Mononuclear cell (primary cell): ENCODE data around the gene GTF2A1. TPM values are rescaled to one million over a fixed set of nuclear protein-coding genes. Genes with fewer than 3 reads are reported as not detected.

Experiments used
- H3K27me3 ChIP-seq: 2 replicates; pipeline ENCODE4 v1.6.0; 2011; ENCODE audit warnings: low read length, control low read depth; ENCODE audit not compliant: insufficient read depth
- H3K4me1 ChIP-seq: 2 replicates; pipeline ENCODE4 v1.5.1; 2011; ENCODE audit warnings: mild to moderate bottlenecking, low read length, control low read depth; ENCODE audit not compliant: insufficient read depth
- H3K4me3 ChIP-seq: 2 replicates; pipeline ENCODE4 v1.5.1; 2011; ENCODE audit warnings: mild to moderate bottlenecking, low read length, moderate library complexity
- H3K9me3 ChIP-seq: 2 replicates; pipeline ENCODE4 v1.5.1; 2011; ENCODE audit warnings: low read depth, mild to moderate bottlenecking, control low read depth, low read length
- total RNA-seq: library from RNA; depleted of rRNA; stranded (reverse); fragments of >200 nt; gene quantifications from one replicate; pipeline ENCODE4 v1.2.3, GENCODE V29; 2012

GTF2A1 gene
- total RNA-seq, 1 donor, result 12.4 TPM

DNA sequence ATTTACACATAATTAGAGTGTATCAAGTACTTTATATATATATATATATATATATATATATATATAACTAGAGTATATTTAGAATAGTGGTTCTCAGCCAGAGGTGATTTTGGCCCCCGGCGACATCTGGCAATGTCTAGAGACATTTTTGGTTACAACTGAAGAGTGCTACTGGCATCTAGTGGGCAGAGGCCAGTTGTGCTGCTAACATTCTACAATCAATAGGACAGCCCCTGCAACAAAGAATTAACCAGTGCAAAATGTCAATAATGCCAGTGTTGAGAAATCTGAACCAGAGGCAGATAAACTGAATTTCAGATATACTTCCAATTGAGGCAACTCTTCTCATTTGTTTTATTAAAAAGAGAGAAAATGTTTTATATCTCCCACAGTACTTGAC, 8.9 kb downstream of the GTF2A1 start:
- no peaks in the 10 kb centered on the region for H3K27me3 ChIP-seq
- H3K4me1 ChIP-seq, result peaks cover 20% of the 10 kb centered on the region
- H3K9me3 ChIP-seq, result no peaks in the 10 kb centered on the region
- no peak overlapping the region for H3K4me3 ChIP-seq

DNA sequence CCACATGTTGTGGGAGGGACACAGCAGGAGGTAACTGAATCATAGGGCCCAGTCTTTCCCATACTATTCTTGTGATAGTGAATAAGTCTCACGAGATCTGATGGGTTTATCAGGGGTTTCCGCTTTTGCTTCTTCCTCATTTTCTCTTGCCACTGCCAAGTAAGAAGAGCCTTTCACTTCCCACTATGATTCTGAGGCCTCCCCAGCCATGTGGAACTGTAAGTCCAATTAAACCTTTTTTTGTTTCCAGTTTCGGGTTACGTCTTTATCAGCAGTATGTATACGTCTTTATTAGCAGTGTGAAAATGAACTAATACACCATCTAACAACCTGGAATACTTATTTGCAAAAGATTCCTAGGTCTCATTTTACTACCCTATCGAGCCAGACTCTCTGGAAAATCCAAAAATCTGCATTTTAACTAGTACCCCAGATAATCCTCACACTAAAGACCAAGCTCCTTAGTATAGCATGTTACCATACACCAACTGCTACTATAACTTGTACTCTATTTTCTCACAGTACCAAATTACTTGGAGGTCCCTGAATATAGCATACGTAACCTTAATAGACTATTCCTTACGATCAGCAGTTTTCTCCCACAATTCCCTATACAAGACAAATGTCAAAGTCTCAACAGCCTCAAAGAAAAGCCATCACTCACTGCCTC, 11.5 kb downstream of the GTF2A1 start:
- no peak overlapping the region for H3K4me3 ChIP-seq
- H3K9me3 ChIP-seq, result no peaks in the 10 kb centered on the region
- H3K27me3 ChIP-seq, result no peaks in the 10 kb centered on the region
- peaks cover 20% of the 10 kb centered on the region for H3K4me1 ChIP-seq

DNA sequence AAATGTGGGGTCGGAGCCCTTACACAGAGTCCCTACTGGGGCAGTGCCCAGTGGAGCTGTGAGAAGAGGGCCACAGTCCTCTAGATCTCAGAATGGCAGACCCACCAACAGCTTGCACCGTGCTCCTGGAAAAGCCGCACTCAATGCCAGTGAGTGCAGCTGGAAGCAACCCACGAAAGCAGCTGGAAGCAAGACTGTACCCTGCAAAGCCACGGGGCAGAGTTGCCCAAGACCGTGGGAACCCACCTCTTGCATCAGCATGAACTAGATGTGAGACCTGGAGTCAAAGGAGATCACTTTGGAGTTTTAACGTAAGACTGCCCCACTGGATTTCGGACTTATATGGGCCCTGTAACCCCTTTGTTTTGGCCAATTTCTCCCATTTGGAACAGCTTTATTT, 12.3 kb downstream of the GTF2A1 start:
- H3K4me1 ChIP-seq, result peaks cover 20% of the 10 kb centered on the region
- H3K4me3 ChIP-seq, result no peak overlapping the region
- H3K9me3 ChIP-seq, result no peaks in the 10 kb centered on the region
- H3K27me3 ChIP-seq, result no peaks in the 10 kb centered on the region

- Histone ChIP-seq H3K4me3 (no peak overlapping the region), H3K9me3 (no peaks in the 10 kb centered on the region), H3K4me1 (peaks cover 20% of the 10 kb centered on the region)
Observed at GRCh38 chr14:81206115-81206514, 14.6 kb downstream of the GTF2A1 start.

DNA sequence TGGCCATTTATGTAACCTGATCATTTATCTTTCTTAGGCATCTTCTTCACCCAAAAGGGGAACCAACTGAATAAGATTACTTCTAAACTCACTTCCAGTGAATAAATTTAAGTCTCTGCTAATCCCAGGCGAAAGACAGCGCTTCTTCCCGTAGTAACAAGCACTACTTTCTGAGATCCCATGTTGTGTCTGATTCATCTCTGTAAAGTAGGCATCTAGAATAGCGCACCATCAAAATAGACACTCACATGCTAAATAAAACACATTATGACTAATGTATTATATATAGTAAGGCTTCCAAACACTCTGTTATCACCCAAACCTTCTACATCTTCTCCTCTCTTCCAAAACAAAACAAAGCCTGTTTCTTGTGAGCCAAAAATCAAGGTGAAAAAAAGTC, 15.1 kb downstream of the GTF2A1 start:
- H3K4me1 ChIP-seq, result peaks cover 20% of the 10 kb centered on the region
- H3K9me3 ChIP-seq, result no peaks in the 10 kb centered on the region
- no peak overlapping the region for H3K4me3 ChIP-seq
- no peaks in the 10 kb centered on the region for H3K27me3 ChIP-seq

More at GRCh38 chr14:81206115-81206514, 14.6 kb downstream of the GTF2A1 start:
- no peaks in the 10 kb centered on the region for H3K27me3 ChIP-seq

DNA sequence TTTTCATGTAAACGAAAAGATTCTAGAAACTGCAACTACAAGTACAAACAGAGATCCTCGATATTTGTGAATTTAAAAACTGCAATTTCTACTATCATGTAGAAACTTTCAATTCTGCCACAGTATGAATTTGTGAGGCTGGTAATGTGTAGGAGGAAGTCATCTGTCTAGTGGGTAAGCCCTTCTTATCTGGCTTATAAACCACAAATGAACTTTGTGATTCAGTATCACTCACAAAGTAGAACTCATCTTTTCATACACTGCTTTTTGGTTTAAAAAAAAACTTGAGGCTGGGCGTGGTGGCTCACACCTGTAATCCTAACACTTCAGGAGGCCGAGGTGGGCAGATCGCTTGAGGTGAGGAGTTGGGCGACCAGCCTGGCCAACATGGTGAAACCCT, 20.7 kb downstream of the GTF2A1 start:
- H3K4me3 ChIP-seq, result no peak overlapping the region
- H3K27me3 ChIP-seq, result no peaks in the 10 kb centered on the region
- peaks cover 5% of the 10 kb centered on the region for H3K4me1 ChIP-seq
- H3K9me3 ChIP-seq, result no peaks in the 10 kb centered on the region

DNA sequence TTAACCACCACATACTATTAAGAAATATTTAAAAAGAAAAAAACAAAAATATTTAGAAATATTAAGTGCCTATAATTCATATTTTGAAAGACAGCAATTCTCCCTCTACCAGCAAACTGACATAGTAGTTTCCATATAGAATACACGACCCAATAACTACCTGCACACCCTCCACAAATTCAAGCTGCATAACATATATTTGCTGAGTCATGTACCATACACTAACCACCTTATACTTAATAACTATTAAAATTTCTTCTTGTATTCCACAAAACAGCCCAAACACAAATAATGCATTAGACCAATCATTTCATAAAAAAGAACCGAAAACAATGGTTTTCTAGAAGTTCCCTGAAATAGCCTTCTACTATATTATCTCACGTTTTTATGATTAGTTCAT, 21.7 kb downstream of the GTF2A1 start:
- H3K4me1 ChIP-seq, result peaks cover 5% of the 10 kb centered on the region
- no peaks in the 10 kb centered on the region for H3K9me3 ChIP-seq
- no peaks in the 10 kb centered on the region for H3K27me3 ChIP-seq
- H3K4me3 ChIP-seq, result no peak overlapping the region

DNA sequence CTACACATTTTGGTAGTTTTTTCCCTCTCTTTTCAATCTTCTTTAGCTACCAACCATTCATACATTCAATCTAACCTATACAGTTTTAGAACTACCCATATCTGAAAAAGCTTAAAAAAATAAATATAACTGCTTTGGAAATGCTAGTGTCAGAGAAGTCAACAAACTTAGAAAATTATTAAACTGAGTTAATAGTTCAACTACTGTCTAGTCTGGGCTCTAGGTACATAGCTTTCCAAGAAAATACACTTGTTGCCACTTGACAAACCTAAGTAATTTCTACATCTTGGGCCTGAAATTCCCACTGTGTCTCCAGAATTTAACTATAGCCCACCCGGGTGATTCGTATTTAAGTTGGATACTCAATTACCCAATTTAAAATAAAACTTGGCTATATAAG, 22.1 kb downstream of the GTF2A1 start:
- Histone ChIP-seq H3K4me1 (peaks cover 5% of the 10 kb centered on the region), H3K27me3 (no peaks in the 10 kb centered on the region), H3K4me3 (no peak overlapping the region), H3K9me3 (no peaks in the 10 kb centered on the region)

GRCh38 chr14:81193924-81194633, 26.7 kb downstream of the GTF2A1 start:
- Histone ChIP-seq H3K27me3 (no peaks in the 10 kb centered on the region), H3K4me3 (no peak overlapping the region), H3K9me3 (no peaks in the 10 kb centered on the region), H3K4me1 (peaks cover 4% of the 10 kb centered on the region)

GRCh38 chr14:81192594-81192993, 28.2 kb downstream of the GTF2A1 start:
- Histone ChIP-seq H3K4me1 (peaks cover 4% of the 10 kb centered on the region), H3K9me3 (no peaks in the 10 kb centered on the region), H3K4me3 (no peak overlapping the region), H3K27me3 (no peaks in the 10 kb centered on the region)

DNA sequence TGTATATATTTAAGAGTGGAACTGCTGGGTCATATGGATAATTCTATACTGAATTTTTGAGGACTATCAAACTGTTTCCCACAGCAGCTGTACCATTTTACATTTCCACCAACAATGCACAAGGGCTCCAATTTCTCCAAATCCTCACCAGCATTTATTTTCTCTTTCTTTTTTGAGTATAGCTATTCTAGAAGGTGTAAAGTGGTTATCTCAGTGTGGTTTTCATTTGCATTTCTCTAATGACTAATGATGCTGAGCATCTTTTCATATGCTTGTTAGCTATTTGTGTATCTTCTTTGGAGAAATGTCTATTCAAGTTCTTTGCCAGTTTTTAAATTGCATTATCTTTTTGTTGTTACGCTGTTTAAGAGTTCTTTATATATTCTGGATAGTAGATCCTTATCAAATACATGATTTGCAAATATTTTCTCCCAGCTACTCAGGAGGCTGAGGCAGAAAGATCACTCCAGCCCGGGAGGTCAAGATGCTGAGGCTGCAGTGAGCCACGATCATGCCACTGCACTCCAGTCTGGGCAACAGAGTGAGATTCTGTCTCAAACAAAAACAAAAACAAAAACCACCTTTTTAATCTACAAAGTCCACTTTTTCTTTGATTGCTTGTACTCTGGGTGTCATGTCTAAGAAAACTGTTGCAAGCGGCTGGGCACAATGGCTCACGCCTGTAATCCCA, 32.8 kb downstream of the GTF2A1 start:
- peaks cover 4% of the 10 kb centered on the region for H3K4me1 ChIP-seq
- no peak overlapping the region for H3K4me3 ChIP-seq
- H3K9me3 ChIP-seq, result no peaks in the 10 kb centered on the region
- H3K27me3 ChIP-seq, result no peaks in the 10 kb centered on the region

- Histone ChIP-seq H3K9me3 (no peaks in the 10 kb centered on the region), H3K4me3 (no peak overlapping the region), H3K27me3 (no peaks in the 10 kb centered on the region), H3K4me1 (peaks cover 11% of the 10 kb centered on the region)
Observed at GRCh38 chr14:81179631-81180030, 41.1 kb downstream of the GTF2A1 start.

DNA sequence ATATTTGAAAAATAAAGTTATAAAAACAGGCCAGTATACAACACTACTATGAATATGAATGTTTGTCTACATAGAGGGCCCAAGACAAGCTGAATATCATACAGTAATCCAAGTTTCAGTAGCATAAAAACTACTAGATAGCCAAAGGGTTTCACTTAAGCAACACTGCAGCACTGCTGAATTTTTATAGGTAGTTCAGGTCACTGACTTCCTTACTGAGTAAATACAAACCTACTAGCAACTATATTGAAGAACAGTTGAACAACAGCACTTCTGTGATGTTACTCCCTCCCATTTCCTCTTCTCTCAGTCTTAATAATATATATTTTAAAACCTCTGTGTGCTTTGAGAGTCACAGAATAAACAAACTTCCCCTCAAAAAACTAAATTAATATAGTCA, 42.7 kb downstream of the GTF2A1 start:
- Histone ChIP-seq H3K4me3 (no peak overlapping the region), H3K27me3 (no peaks in the 10 kb centered on the region), H3K9me3 (no peaks in the 10 kb centered on the region), H3K4me1 (peaks cover 11% of the 10 kb centered on the region)

- peaks cover 17% of the 10 kb centered on the region for H3K4me1 ChIP-seq
- no peak overlapping the region for H3K4me3 ChIP-seq
- H3K9me3 ChIP-seq, result no peaks in the 10 kb centered on the region
- H3K27me3 ChIP-seq, result no peaks in the 10 kb centered on the region
Observed at GRCh38 chr14:81177225-81177624, 43.5 kb downstream of the GTF2A1 start.

GRCh38 chr14:81176241-81176640, 44.5 kb downstream of the GTF2A1 start:
- Histone ChIP-seq H3K9me3 (no peaks in the 10 kb centered on the region), H3K4me3 (no peak overlapping the region), H3K4me1 (peaks cover 20% of the 10 kb centered on the region), H3K27me3 (no peaks in the 10 kb centered on the region)
